ENCODE data around the gene PAWR.

The PAWR gene

DNA sequence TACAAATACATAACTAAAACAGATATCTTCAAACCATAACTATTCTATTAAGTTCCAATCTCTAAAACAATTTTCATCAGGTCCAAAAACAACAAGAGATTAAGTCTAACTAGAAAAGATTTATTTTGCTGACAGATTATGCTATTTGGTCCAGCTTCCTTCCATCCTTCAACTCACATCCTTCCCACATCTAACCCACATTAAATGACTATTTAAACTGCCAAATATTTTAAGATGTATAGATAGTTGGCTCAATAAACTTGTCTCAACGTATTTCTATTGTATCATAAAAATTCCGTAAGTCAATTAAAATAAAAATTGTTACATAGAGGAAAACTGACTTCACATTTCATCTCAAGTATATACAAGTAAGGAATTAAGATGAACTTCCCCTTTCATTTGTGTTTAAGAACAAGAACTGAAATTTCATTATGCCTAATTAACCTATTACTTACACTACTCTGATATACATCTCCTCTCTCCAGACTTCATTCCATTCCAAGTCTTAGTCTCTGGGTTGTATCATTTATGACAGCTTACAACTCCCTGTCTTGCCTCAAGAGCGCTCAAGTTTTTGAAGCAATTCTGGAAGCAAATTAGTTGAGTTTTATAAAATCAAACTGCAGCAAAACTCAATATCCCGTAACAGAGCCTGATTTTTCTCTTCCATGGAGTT lies 25.4 kb downstream of the PAWR start:
- DNase-seq (ENCODE audit: low read depth), result no peak
- TF ChIP-seq, protein P1, sequence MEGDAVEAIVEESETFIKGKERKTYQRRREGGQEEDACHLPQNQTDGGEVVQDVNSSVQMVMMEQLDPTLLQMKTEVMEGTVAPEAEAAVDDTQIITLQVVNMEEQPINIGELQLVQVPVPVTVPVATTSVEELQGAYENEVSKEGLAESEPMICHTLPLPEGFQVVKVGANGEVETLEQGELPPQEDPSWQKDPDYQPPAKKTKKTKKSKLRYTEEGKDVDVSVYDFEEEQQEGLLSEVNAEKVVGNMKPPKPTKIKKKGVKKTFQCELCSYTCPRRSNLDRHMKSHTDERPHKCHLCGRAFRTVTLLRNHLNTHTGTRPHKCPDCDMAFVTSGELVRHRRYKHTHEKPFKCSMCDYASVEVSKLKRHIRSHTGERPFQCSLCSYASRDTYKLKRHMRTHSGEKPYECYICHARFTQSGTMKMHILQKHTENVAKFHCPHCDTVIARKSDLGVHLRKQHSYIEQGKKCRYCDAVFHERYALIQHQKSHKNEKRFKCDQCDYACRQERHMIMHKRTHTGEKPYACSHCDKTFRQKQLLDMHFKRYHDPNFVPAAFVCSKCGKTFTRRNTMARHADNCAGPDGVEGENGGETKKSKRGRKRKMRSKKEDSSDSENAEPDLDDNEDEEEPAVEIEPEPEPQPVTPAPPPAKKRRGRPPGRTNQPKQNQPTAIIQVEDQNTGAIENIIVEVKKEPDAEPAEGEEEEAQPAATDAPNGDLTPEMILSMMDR (IDR thresholded peaks at IDR 0.05; ENCODE audit: control insufficient read depth, insufficient read depth, low read depth, low read length, missing control alignments), result no peak
- no peak overlapping the region for H3K4me3 ChIP-seq (ENCODE audit: control insufficient read depth, low read depth, low read length)

DNA sequence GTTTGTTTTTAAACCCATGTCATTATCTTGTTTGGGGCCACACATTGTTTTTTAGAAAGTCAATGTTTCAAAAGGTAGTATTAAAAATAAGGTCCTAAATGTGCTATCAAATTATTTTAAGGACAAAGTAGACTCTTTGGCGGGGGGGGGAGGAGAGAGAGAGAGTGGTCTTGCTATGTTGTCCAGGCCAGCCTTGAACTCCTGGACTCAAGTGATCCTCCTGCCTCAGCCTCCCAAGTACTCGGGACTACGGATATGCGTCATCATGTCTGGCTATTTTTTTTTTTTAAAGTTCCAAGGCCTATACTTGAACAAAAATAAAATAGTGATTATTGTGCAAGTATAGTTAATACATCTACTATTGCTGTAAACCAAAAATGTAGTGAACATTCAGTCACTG lies 26.2 kb downstream of the PAWR start:
- DNase-seq (ENCODE audit: low read depth), result no peak
- TF ChIP-seq, protein P1 (IDR thresholded peaks at IDR 0.05; ENCODE audit: control insufficient read depth, insufficient read depth, low read depth, low read length, missing control alignments), result no peak
- H3K4me3 ChIP-seq (ENCODE audit: control insufficient read depth, low read depth, low read length), result no peak overlapping the region

DNA sequence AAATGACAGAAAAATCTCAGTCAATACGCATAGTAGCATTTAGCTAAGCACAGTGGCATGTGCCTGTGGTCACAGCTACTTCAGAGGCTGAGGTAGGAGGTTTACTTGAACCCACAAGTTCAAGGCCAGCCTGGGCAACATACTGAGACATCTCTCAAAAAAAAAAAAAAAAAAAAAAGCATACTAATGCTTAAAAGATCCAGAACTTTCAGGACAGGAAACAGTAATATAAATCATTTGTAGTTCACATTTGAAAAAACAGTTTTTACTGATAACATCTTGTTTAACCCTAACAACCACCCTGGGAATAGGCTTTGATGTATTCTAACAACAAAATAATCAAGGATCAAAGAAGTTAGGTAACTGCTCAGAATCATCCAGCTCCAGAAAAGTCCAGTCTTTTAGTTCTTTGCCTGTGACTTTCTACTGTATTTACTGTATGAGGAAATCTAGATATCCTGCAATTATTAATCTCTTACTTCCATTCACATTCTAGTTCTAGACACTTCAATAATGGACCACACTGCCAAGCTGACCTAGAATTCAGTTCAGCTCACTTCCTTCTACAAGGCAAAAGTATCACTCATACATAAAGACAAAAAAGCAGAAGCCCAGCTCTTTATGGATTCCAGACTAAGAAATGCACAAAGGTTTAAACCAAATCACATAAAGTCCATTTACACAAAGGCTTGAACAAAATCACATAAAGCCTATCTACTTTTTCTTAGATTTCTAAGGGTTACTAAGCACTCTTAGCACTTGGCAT lies 28.5 kb downstream of the PAWR start:
- DNase-seq (ENCODE audit: low read depth), result no peak
- no peak overlapping the region for H3K4me3 ChIP-seq (ENCODE audit: control insufficient read depth, low read depth, low read length)
- TF ChIP-seq, protein P1 (IDR thresholded peaks at IDR 0.05; ENCODE audit: control insufficient read depth, insufficient read depth, low read depth, low read length, missing control alignments), result no peak

DNA sequence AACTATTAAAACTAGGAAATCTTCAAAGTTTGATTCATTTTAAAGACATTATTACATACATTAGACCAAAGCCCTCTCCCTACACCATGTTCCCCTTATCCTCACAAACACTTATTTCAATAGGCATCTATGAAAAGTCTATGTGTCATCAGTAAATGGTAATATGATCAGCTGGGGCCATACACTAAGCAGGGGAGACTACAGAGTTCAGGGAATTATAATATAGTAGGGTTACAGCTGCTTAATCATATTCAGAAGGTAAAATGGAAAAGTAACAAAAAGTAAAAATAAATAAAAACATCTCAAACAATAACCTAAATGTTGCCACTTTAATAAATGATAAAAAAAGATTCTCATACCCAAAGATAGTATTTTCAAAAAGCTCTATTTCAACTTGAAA lies 29.1 kb downstream of the PAWR start:
- H3K4me3 ChIP-seq (ENCODE audit: control insufficient read depth, low read depth, low read length), result no peak overlapping the region
- no peak for DNase-seq (ENCODE audit: low read depth)
- TF ChIP-seq, protein P1 (IDR thresholded peaks at IDR 0.05; ENCODE audit: control insufficient read depth, insufficient read depth, low read depth, low read length, missing control alignments), result no peak

DNA sequence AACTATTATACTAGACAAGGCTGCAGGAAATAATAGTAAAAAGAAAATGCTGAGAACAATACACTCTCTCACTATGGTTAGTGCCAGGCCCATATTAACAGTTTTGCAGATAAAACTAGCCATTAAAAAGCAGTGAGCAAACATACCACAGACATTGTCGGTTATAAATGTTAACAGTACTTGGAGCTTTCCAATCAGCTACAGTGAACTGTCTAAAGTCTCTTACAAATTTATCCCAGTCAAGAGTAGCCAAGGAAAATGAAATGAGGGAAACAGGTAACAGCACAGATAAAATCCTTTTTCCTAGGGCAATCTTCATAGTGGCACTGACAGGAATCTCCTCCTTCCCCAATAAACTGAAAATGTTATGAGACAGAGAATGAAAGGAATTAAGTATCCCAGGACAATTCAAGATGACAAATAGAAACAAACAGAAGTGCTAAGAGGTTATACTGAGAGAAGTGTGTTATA lies 30.8 kb downstream of the PAWR start:
- no peak for DNase-seq (ENCODE audit: low read depth)
- no peak overlapping the region for H3K4me3 ChIP-seq (ENCODE audit: control insufficient read depth, low read depth, low read length)
- TF ChIP-seq, protein P1 (IDR thresholded peaks at IDR 0.05; ENCODE audit: control insufficient read depth, insufficient read depth, low read depth, low read length, missing control alignments), result no peak

DNA sequence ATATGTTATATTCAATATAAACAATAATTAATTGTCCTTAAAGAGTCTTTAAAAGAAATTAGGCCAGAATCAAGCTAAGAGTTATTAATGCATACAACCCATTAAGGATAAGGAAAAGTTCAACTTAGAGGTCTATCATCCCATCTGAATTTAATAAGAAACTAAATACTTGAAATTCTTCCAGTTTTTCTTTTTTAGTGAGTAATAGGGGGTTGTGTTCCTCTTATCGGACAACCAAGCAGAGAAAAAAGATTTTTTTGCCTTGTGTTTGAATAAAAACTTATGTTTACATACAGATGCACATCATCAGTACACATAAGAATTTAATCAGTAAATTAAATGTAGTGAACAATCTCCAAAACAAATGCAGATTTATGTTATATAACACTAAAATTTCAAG lies 32.5 kb downstream of the PAWR start:
- no peak for DNase-seq (ENCODE audit: low read depth)
- no peak overlapping the region for H3K4me3 ChIP-seq (ENCODE audit: control insufficient read depth, low read depth, low read length)
- TF ChIP-seq, protein P1 (IDR thresholded peaks at IDR 0.05; ENCODE audit: control insufficient read depth, insufficient read depth, low read depth, low read length, missing control alignments), result no peak
